Activated naive CD8-positive, alpha-beta T cell (primary cell): ENCODE measurements around the gene OR1A2.
"Not testable (repeated sequence)": the region's sequence is repeated elsewhere in the genome, so short reads cannot be mapped to it uniquely, and the experiment has no call there.

Source experiments
- H3K27ac Mint-ChIP-seq: one replicate; pipeline ENCODE4 v1.8.0; 2021; ENCODE audit warnings: mixed read lengths
- H3K27me3 Mint-ChIP-seq: one replicate; pipeline ENCODE4 v1.8.0; 2021; ENCODE audit warnings: mixed read lengths
- H3K36me3 Mint-ChIP-seq: one replicate; pipeline ENCODE4 v1.8.0; 2021; ENCODE audit warnings: mixed read lengths
- H3K4me1 Mint-ChIP-seq: one replicate; pipeline ENCODE4 v1.8.0; 2021; ENCODE audit warnings: low read depth, mixed read lengths
- H3K4me3 Mint-ChIP-seq: one replicate; pipeline ENCODE4 v1.8.0; 2021; ENCODE audit warnings: mild to moderate bottlenecking, mixed read lengths
- H3K9me3 Mint-ChIP-seq: one replicate; pipeline ENCODE4 v1.8.0; 2021; ENCODE audit warnings: low read depth, mixed read lengths

OR1A2 gene

GRCh38 chr17:3197219-3197618, at the start of gene OR1A2:
OR1A2 (plus strand) TSS chr17:3197519; CDS start chr17:3197519, 0 bp downstream.
- Mint-ChIP-seq H3K4me3 (no peak within 1 kb of the TSS), H3K27ac (no peak within 1 kb of the TSS), H3K4me1 (no peaks in the 10 kb centered on the region), H3K36me3 (peaks cover 2% of the 10 kb centered on the region), H3K27me3 (peaks cover 7% of the 10 kb centered on the region), H3K9me3 (no peaks in the 10 kb centered on the region)

DNA sequence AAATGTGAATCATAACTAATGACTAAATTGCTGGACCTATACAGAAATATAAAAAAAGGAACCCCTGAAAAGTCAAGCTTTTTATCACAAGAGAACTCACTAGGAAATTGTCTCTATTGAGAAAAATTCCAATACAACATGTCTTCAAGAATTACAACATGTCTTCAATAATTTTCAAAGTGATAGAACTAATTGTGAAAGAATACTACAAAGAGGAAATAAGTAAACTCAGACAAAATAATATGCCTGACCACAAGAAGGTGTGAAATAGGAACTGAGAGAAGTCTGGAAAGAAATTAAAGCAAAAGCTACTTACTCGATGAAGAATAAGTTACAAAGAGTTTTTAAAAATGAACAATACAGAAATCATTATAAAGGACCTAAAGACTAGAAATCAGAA, 40.1 kb upstream of the OR1A2 start:
- peaks cover 14% of the 10 kb centered on the region for H3K27me3 Mint-ChIP-seq
- H3K27ac Mint-ChIP-seq, result no peak overlapping the region
- H3K4me1 Mint-ChIP-seq, result no peaks in the 10 kb centered on the region
- H3K4me3 Mint-ChIP-seq, result no peak overlapping the region
- H3K9me3 Mint-ChIP-seq, result no peaks in the 10 kb centered on the region
- H3K36me3 Mint-ChIP-seq, result no peaks in the 10 kb centered on the region

DNA sequence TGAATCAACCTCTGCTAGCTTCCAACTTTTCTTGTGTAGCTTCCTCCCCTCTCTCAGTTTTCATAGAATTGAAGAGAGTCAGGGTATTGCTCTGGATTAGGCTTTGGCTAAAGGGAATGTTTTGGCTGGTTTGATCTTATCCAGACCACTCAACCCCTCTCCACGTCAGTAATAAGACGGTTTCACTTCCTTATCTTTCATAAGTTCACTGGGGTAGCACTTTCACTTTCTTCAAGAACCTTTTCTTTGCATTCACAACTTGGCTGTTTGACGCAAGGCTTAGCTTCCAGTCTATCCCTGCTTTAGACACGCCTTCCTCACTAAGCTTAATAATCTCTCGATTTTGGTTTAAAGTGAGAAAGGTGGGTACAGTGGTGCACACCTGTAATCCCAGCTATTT, 29.7 kb upstream of the OR1A2 start:
- peaks cover 15% of the 10 kb centered on the region for H3K27me3 Mint-ChIP-seq
- H3K27ac Mint-ChIP-seq, result no peak overlapping the region
- H3K36me3 Mint-ChIP-seq, result no peaks in the 10 kb centered on the region
- H3K9me3 Mint-ChIP-seq, result peaks cover 12% of the 10 kb centered on the region
- no peaks in the 10 kb centered on the region for H3K4me1 Mint-ChIP-seq
- H3K4me3 Mint-ChIP-seq, result no peak overlapping the region

DNA sequence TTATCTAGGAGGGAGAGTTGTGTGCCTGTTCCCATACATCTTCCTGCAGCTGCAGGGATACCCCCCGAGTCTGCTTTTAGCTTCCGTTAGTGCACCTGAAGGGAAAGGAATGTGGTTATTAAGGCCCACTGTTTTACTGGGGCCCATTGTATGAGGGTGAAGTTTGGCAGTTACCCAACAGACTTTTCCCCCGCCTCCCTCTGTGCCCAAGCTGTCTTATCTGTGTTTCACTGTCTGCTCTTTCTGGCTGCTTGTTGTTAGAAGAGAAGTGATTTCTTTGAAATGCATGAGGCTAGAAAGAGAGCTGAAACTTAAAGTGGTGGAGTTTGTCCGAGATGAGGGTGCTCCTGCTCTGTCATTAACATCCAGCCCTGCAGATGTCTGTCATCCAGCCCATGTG, 7.4 kb upstream of the OR1A2 start:
- Mint-ChIP-seq H3K27ac (no peak overlapping the region), H3K4me1 (no peaks in the 10 kb centered on the region), H3K27me3 (no peaks in the 10 kb centered on the region), H3K36me3 (no peaks in the 10 kb centered on the region), H3K9me3 (no peaks in the 10 kb centered on the region), H3K4me3 (no peak overlapping the region)

GRCh38 chr17:3207367-3207766, 10.0 kb downstream of the OR1A2 start, which contains the start of gene OR1A1:
OR1A1 (plus strand) TSS chr17:3207667; CDS start chr17:3215621, 7,954 bp downstream.
- peaks cover 3% of the 10 kb centered on the region for H3K9me3 Mint-ChIP-seq
- H3K36me3 Mint-ChIP-seq, result no peaks in the 10 kb centered on the region
- H3K27ac Mint-ChIP-seq, result no peak within 1 kb of the TSS
- H3K27me3 Mint-ChIP-seq, result peaks cover 5% of the 10 kb centered on the region
- no peaks in the 10 kb centered on the region for H3K4me1 Mint-ChIP-seq
- H3K4me3 Mint-ChIP-seq, result no peak within 1 kb of the TSS

GRCh38 chr17:3208484-3208883, 11.2 kb downstream of the OR1A2 start:
- Mint-ChIP-seq H3K9me3 (no peaks in the 10 kb centered on the region), H3K4me1 (no peaks in the 10 kb centered on the region), H3K4me3 (no peak overlapping the region), H3K36me3 (no peaks in the 10 kb centered on the region), H3K27me3 (peaks cover 8% of the 10 kb centered on the region), H3K27ac (no peak overlapping the region)

DNA sequence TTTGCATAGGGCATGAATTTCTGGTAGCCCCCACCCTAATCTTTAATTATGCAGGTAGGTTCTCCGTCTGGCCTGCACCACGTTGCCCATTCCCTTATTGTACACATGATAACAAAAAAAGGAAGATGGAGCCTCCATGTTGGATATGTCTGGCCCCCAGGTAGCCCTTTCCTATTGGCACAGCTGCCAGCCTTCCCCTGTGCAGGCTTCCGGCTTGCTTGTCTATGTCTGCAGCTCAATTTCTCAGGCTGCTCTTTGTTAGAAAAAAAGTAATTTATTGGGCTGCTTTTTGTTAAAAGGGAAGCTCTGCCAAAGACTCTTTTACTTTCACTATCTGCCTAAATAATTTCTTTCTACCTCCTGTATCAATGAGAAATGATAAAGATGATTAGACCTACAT, 15.7 kb downstream of the OR1A2 start:
- Mint-ChIP-seq H3K27ac (no peak overlapping the region), H3K9me3 (peaks cover 4% of the 10 kb centered on the region), H3K4me3 (no peak overlapping the region), H3K27me3 (peaks cover 16% of the 10 kb centered on the region), H3K4me1 (no peaks in the 10 kb centered on the region), H3K36me3 (no peaks in the 10 kb centered on the region)

DNA sequence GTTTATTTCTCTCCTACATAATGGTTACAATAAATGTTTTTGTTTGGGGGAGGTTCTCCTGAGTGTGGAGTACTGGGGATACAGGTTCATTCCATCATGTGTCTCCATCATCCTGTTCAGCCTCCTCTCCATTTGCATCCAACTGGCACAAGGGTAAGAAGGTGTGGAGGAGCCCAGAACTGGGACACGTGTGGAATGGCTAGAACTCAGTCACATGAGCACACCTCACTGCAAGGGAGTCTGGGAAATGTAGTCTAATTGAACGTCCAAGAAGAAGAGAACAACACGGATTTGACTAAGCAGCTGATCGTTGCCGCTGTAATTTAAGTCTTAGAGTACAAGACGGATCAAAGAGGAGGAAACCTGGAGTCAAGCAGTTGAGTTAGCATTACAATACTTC, 16.3 kb downstream of the OR1A2 start:
- Mint-ChIP-seq H3K36me3 (no peaks in the 10 kb centered on the region), H3K27me3 (peaks cover 16% of the 10 kb centered on the region), H3K9me3 (peaks cover 4% of the 10 kb centered on the region), H3K4me3 (no peak overlapping the region), H3K4me1 (no peaks in the 10 kb centered on the region), H3K27ac (no peak overlapping the region)

DNA sequence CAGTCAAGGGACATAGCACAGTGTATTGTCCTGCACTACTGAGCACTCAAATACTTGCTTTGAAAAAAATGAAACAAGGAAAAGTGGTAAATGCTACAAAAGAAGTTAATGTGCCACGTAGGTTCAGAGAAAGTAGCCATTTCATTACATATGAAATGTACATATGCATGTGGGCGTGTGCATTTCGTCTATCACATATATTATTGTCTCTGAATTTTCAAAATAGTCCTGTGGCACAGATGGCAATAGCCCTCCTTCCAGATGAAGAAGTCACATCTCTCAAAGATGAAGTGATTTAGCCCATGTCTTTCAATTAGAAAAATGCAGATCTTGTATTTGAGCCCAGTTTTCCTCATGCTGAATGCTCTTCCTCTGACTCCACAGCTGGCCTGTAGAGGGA, 22.7 kb downstream of the OR1A2 start:
- H3K27ac Mint-ChIP-seq, H3K4me3 Mint-ChIP-seq, H3K9me3 Mint-ChIP-seq, H3K27me3 Mint-ChIP-seq, H3K36me3 Mint-ChIP-seq: not testable (repeated sequence)
- peaks cover 11% of the 10 kb centered on the region for H3K4me1 Mint-ChIP-seq

GRCh38 chr17:3221850-3222249, 24.5 kb downstream of the OR1A2 start:
- H3K36me3 Mint-ChIP-seq, result peaks cover 3% of the 10 kb centered on the region
- H3K9me3 Mint-ChIP-seq, result peaks cover 4% of the 10 kb centered on the region
- no peak overlapping the region for H3K27ac Mint-ChIP-seq
- peaks cover 11% of the 10 kb centered on the region for H3K4me1 Mint-ChIP-seq
- peaks cover 8% of the 10 kb centered on the region for H3K27me3 Mint-ChIP-seq
- peak overlapping the region; percentile 61 for H3K4me3 Mint-ChIP-seq

DNA sequence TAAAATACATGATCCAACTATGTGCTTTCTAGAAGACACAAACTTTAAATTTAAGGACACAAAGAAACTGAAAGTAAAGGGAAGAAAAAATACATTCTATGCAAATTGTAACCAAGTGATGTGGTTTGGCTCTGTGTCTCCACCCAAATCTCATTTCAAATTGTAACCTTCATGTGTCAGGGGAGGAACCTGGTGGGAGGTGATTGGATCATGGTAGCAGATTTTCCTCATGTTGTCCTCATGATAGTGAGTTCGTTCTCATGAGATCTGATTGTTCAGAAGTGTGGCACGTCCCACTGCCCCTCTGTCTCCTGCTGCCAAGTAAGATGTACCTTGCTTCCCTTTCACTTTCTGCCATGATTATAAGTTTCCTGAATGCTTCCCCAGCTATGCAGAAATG, 25.2 kb downstream of the OR1A2 start:
- peaks cover 6% of the 10 kb centered on the region for H3K27me3 Mint-ChIP-seq
- H3K9me3 Mint-ChIP-seq, result no peaks in the 10 kb centered on the region
- H3K27ac Mint-ChIP-seq, result no peak overlapping the region
- peak overlapping the region; percentile 61 for H3K4me3 Mint-ChIP-seq
- peaks cover 3% of the 10 kb centered on the region for H3K36me3 Mint-ChIP-seq
- peaks cover 11% of the 10 kb centered on the region for H3K4me1 Mint-ChIP-seq

- not testable (repeated sequence) for H3K36me3 Mint-ChIP-seq, H3K27ac Mint-ChIP-seq, H3K4me3 Mint-ChIP-seq, H3K9me3 Mint-ChIP-seq, H3K27me3 Mint-ChIP-seq
- peaks cover 11% of the 10 kb centered on the region for H3K4me1 Mint-ChIP-seq
Measured at GRCh38 chr17:3224721-3225352, 27.5 kb downstream of the OR1A2 start.

DNA sequence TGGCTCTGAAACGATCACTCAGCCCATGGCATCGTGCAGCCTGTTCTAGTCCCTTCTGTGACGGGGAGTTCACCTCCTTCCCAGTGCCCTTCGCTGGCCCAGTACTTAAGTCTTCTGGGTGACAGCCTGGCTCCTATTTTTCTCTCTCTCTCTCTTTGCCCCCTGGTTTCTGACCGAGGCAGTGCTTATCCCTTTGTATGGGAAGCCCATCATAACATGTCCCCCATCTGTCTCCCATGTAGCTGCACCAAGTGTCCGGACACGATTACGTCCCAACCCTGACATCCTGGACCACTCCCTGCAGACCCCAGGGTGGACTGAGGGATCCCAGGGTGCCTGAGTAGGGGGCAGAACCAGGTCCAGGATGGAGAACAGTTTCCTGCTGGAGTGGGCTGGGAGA, 35.0 kb downstream of the OR1A2 start:
- H3K4me1 Mint-ChIP-seq, H3K36me3 Mint-ChIP-seq, H3K9me3 Mint-ChIP-seq, H3K27me3 Mint-ChIP-seq, H3K27ac Mint-ChIP-seq, H3K4me3 Mint-ChIP-seq: not testable (repeated sequence)

DNA sequence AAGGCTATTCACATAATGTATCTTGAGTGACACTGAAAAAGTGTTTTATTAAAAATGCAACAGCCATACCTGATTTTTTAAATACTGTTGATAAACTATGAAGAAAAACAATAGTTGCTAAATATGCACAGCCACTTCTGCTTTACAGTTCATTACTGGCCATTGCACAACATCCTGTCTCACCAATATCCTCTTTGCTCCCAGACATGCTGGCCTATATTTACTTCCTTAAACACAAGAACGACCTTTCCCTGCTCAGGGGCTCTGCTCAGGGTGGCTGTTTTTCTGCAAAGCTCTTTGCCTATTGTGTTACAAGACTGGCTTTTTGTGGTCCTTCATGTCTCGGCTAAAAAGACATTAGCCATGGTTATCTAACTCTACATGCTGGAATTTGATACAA, 41.4 kb downstream of the OR1A2 start:
- H3K4me3 Mint-ChIP-seq, H3K27ac Mint-ChIP-seq, H3K9me3 Mint-ChIP-seq, H3K36me3 Mint-ChIP-seq, H3K4me1 Mint-ChIP-seq, H3K27me3 Mint-ChIP-seq: not testable (repeated sequence)

- not testable (repeated sequence) for H3K4me3 Mint-ChIP-seq, H3K4me1 Mint-ChIP-seq, H3K27ac Mint-ChIP-seq, H3K27me3 Mint-ChIP-seq, H3K36me3 Mint-ChIP-seq, H3K9me3 Mint-ChIP-seq
Measured at GRCh38 chr17:3241044-3241443, 43.7 kb downstream of the OR1A2 start.

DNA sequence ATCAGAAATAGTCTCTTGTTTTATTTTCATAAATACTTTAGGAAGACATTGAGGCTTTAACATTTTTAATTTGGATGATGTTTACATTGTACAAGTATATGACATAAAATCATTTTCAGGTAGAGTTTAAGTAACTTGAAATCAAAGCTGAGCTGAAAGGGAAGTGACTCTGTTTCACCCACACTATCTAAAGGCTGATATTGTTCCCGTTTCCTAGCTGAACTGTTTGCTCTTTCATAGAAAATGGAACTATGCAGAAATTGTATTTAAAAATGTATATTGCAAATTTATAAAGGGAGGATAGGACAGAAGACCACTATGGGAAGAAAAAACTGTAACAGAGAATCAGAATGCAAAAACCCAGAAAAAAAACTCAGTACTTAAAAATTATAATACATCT, 47.5 kb downstream of the OR1A2 start:
- not testable (repeated sequence) for H3K4me1 Mint-ChIP-seq, H3K27me3 Mint-ChIP-seq, H3K4me3 Mint-ChIP-seq, H3K27ac Mint-ChIP-seq, H3K36me3 Mint-ChIP-seq, H3K9me3 Mint-ChIP-seq
